PFSK-1 (cell line): ENCODE results near the gene ATG14.

ENCODE experiments used
- FOXP2 ChIP-seq: optimal IDR thresholded peaks from 2 replicates; pipeline ENCODE3; 2011; ENCODE audit warnings: borderline replicate concordance, control low read depth, inconsistent platforms; ENCODE audit not compliant: insufficient read depth; ENCODE audit errors: extremely low read length, extremely low read depth
- POLR2AphosphoS5 ChIP-seq: IDR thresholded peaks from 2 replicates; pipeline ENCODE4 v1.6.1; 2012; ENCODE audit warnings: low read depth, mild to moderate bottlenecking, control low read depth, low read length, moderate library complexity
- REST ChIP-seq, 2 experiments: IDR thresholded peaks; 2 replicates each; pipeline versions ENCODE4 v1.6.1 to v1.8.0; 2011 to 2012; ENCODE audit warnings: low read depth in 2 of 2, low read length in 2 of 2, control low read depth in 1 of 2, inconsistent platforms in 1 of 2, mild to moderate bottlenecking in 1 of 2, moderate library complexity in 1 of 2; ENCODE audit not compliant: insufficient read depth in 1 of 2
- SIN3A ChIP-seq: IDR thresholded peaks from 2 replicates; pipeline ENCODE4 v1.6.1; 2012; ENCODE audit warnings: mild to moderate bottlenecking, low read length, moderate library complexity, borderline replicate concordance; ENCODE audit not compliant: insufficient read depth
- TAF1 ChIP-seq: IDR thresholded peaks from 2 replicates; pipeline ENCODE4 v1.6.1; 2012; ENCODE audit warnings: low read length, control low read depth, borderline replicate concordance; ENCODE audit not compliant: insufficient read depth

The ATG14 gene

GRCh38 chr14:55356913-55357312 is 54.7 kb downstream of the ATG14 start:
- TF ChIP-seq REST (IDR thresholded peaks at IDR 0.05; ENCODE audit: insufficient read depth in 1 of 2, low read depth in 2 of 2, low read length in 2 of 2) (no peak), SIN3A (no peak), TAF1 (no peak), FOXP2 (no peak)

GRCh38 chr14:55355922-55356321 is 55.7 kb downstream of the ATG14 start:
- TF ChIP-seq TAF1 (no peak), FOXP2 (no peak), POLR2AphosphoS5 (no peak), SIN3A (no peak), REST (IDR thresholded peaks at IDR 0.05; ENCODE audit: insufficient read depth in 1 of 2, low read depth in 2 of 2, low read length in 2 of 2) (no peak)

- TF ChIP-seq FOXP2: no peak
- TF ChIP-seq POLR2AphosphoS5: no peak
- no peak for TF ChIP-seq REST (IDR thresholded peaks at IDR 0.05; ENCODE audit: insufficient read depth in 1 of 2, low read depth in 2 of 2, low read length in 2 of 2)
- no peak for TF ChIP-seq TAF1
- no peak for TF ChIP-seq SIN3A
Measured at GRCh38 chr14:55354500-55354899, 57.1 kb downstream of the ATG14 start.

- TF ChIP-seq REST (IDR thresholded peaks at IDR 0.05; ENCODE audit: insufficient read depth in 1 of 2, low read depth in 2 of 2, low read length in 2 of 2): no peak
- TF ChIP-seq TAF1: no peak
- no peak for TF ChIP-seq SIN3A
- no peak for TF ChIP-seq POLR2AphosphoS5
- TF ChIP-seq FOXP2: no peak
Measured at GRCh38 chr14:55353686-55354467, 57.8 kb downstream of the ATG14 start.

GRCh38 chr14:55352201-55352600 is 59.4 kb downstream of the ATG14 start:
- TF ChIP-seq SIN3A (no peak), POLR2AphosphoS5 (no peak), TAF1 (no peak), FOXP2 (no peak), REST (IDR thresholded peaks at IDR 0.05; ENCODE audit: insufficient read depth in 1 of 2, low read depth in 2 of 2, low read length in 2 of 2) (no peak)
